NCI-H82 (cell line): Measurements from ENCODE around the gene ASS1.
"Not testable (repeated sequence)": the region's sequence is repeated elsewhere in the genome, so short reads cannot be mapped to it uniquely, and the experiment has no call there.

ENCODE experiments used
- DNase-seq: peaks from one replicate; lab custom pipeline; 2025; lab: John Stamatoyannopoulos, UW

Gene ASS1

DNA sequence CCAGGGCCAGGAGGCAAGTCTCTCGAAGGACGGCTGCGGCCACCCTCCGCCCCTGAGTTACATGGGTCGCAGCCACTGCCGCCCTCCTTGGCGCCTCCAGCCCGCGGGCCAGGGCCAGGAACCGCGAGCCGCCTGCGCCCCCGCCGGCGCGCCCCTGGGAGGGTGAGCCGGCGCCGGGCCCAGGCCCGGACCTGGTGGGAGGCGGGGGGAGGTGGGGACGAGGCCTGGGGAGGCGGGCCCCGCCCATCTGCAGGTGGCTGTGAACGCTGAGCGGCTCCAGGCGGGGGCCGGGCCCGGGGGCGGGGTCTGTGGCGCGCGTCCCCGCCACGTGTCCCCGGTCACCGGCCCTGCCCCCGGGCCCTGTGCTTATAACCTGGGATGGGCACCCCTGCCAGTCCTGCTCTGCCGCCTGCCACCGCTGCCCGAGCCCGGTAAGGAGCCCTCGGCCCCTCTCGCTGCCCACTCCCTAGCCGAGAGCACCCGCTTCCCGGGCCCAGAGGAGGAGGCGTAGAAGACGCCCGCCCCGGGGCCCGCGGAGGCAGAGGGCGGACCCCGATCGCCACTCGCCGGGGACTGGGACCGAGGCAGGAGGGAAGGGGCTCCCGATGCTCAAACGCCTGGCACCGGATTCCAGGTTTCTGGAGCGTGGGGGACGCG, at the start of gene ASS1:
Gene ASS1, plus strand, starts transcription at position 397 of the 657 bp plus-strand sequence. CDS start 7,268 bp downstream, outside the sequence.
- DNase-seq, result peak; percentile 93

- no peak for DNase-seq
These were observed 48.8 kb upstream of the ASS1 start for GRCh38 chr9:130395810-130396435.

GRCh38 chr9:130396581-130396980, 48.2 kb upstream of the ASS1 start:
- DNase-seq, result peak; percentile 15

DNA sequence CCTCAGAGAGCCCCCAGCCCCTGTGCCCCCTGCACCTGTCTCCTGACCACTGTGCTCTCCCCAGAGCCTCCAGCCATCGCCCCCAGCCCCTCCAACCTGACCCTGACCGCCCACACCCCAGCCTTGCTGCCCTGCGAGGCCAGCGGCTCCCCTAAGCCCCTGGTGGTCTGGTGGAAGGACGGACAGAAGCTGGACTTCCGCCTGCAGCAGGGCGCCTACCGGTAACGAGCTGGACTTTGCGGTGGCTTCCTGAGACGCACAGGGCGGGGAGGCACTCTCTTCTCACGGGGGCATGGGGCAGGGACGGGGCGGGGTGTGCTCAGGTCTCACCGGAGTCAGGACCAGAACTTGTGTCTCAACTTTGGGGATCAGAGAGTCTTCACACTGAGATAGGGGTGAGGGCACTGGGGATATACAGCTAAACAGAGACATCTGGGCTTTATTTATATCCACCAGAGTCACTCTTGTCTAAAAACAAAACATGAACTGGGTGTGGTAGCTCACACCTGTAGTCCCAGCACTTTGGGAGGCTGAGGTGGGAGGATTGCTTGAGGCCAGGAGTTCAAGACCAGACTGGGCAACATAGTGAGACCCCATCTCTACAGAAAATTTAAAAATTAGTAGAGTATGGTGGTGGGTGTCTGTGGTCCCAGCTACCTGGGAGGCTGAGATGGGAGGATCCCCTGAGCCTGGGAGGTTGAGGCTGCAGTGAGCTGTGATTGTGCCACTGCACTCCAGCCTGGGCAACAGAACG, 46.1 kb upstream of the ASS1 start:
- no peak for DNase-seq

- no peak for DNase-seq
These were observed 45.0 kb upstream of the ASS1 start for GRCh38 chr9:130399768-130400167.

- DNase-seq, result no peak
These were observed 43.9 kb upstream of the ASS1 start for GRCh38 chr9:130400870-130401269.

DNA sequence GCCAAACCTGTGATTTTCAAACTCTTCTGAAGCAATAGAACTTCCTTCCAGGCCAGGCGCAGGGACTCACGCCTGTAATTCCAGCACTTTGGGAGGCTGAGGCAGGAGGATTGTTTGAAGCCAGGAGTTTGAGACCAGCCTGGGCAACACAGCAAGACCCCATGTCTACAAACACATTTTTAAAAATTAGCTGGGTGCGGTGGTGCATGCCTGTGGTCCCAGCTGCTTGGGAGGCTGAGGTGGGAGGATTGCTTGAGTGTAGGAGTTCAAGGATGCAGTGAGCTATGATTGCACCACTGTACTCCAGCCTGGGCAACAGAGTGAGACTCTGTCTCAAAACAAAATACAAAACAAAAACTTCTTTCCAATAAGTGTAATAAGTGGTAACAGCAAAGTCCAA, 43.0 kb upstream of the ASS1 start:
- DNase-seq, result not testable (repeated sequence)

DNA sequence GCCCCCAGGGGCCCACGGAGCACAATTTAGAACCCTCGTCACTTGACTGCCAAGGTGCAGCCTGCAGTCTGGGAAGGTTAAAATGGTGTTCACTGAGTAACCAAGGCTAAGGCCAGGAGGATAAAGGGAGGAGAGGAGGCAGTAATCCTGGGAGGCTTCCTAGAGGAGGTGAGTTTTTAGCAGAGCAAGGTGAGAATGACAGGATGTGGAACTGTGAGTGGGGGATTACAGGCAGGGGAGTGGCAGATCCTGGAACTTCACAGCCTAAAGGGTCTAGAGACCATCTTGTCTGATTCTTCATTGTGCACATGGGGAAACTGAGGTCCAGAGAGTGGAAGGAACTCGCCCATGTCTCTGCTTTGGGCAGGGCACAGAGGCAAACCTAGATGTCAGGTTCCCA, 42.5 kb upstream of the ASS1 start:
- DNase-seq, result no peak

GRCh38 chr9:130402645-130403440, 41.9 kb upstream of the ASS1 start:
- no peak for DNase-seq

DNA sequence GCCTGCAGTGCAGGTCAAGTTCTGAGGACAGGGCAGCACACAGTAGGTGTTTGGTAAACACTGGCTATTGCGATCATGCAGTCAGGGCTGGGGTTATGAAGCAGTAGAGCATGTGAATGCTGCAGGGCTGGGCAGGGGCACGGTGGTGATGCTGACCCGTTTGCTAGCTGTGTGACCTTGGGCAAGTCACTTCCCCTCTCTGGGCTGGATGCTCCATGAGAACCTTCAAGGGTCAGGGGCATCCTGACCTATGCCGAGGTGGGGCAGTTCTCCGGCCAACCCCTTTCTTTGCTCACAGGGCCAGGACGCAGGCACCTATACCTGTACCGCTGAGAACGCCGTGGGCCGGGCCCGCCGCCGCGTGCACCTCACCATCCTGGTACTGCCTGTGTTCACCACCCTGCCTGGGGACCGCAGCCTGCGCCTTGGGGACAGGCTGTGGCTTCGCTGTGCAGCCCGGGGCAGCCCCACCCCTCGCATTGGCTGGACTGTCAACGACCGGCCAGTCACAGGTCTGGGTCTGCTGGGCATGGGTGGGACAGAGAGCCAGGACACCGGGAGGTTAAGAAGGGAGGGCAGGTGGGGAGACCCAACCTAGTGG, 39.0 kb upstream of the ASS1 start:
- no peak for DNase-seq

DNA sequence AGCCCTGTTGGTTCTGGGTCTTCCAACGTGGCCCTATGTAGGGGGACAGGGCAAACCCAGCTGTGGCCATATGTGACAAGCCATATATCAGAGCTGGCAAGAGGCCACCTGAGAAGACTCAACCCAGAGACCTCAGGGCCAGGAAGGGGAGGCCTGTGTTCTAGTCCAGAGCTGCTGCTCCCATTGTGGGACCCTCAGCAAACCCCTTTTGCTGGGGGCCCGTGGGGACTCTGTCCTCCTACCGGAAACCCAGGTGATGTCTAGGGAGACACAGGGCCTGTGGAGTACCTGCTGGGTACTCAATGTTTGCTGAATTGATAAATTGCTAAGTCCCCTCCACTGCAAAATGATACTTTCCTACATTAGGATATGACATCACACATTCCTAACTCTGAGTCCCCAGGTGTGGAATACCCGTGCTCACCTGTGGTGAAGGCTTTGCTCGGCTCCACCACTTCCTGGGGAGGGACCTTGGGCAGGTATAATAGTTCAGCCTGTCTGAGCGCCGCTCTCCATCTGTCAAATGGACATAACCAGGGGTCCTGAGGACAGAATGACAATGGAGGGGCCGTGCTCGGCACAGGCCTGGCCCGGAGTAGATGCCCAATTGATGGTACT, 38.4 kb upstream of the ASS1 start:
- DNase-seq, result no peak

DNA sequence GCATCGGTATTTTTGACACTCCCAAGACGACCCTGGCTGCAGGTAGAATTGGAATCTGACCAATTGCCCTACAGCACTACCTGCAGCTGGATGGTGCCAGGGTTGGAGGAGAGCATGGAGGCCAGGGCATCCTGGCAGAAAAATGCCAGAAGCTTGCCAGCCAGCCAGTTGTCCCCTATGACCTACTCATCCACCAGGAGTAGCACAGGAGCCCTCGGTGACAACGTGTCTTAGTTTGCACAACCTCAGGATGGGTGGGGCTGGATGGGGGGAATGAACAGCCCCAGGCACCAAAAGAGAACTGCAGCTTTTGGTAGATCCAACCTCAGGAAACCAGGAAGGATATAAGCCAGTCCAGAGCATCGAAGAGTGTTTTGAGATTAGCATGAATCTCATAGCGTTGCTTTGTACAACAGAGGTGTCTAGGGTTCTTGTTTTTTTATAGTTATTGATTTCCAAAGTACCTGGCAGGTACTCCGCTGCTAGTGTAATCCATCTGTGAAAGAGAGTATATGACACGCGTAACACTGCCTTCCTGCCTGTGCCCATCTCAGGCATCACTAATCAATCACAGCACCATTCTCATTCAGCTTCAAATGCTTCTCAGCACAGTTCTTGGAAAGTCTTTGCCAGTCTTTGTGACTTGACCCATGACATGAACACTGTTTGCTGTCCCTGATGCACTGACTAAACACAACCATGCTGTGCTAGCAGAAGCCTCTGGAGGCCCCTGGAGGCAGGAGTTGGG, 36.7 kb upstream of the ASS1 start:
- no peak for DNase-seq

- no peak for DNase-seq
These were observed 36.1 kb upstream of the ASS1 start for GRCh38 chr9:130408669-130409068.

DNA sequence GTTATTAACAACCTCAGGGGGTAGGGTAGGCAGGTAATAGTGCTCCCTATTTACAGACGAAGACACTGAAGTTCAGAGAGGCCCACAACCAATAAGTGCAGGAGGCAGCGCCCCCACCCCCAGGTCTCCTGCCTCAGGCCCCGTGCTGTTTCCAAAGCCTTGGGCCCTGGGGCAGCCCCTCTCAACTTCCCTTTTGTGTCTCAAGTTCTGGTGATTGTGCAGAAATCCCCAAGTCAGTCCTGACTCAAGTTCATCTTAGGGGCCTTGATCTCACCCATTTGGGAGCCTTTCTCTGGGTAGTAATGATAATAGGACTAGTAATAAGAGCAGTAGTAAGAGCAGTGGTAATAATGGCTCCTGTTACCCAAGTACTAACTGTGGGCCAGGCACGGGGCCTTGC, 35.5 kb upstream of the ASS1 start:
- DNase-seq, result no peak

- no peak for DNase-seq
These were observed 34.3 kb upstream of the ASS1 start for GRCh38 chr9:130410443-130410842.

- no peak for DNase-seq
These were observed 33.2 kb upstream of the ASS1 start for GRCh38 chr9:130411566-130411915.

DNA sequence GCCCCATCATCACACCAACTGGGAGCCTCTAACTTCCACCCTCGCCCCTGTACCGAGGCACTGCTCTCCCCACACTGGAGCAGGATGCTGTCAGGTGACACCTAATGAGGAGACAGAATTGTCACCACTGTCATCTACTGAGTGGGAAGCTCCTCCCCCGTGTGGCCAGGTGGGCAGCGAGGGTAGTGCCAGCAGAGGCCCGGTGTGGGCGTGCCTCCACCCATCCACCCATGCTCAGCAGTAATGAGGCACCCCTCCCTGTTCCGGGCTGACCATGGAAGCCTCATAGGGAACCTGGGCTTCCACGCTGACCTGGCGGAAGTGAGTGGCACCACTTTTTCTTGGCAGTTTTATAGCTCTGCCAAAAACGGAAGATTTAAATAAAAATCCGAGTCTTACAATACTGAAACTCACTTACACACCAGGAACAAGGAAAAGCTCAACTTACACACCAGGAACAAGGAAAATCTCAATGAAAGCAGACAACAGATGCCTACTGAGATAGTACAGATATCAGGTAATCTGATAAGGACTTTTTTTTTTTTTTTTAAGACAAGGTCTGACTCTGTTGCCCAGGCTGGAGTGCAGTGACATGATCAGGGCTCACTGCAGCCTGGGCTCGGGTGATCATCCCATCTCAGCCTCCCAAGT, 30.6 kb upstream of the ASS1 start:
- DNase-seq, result no peak

DNA sequence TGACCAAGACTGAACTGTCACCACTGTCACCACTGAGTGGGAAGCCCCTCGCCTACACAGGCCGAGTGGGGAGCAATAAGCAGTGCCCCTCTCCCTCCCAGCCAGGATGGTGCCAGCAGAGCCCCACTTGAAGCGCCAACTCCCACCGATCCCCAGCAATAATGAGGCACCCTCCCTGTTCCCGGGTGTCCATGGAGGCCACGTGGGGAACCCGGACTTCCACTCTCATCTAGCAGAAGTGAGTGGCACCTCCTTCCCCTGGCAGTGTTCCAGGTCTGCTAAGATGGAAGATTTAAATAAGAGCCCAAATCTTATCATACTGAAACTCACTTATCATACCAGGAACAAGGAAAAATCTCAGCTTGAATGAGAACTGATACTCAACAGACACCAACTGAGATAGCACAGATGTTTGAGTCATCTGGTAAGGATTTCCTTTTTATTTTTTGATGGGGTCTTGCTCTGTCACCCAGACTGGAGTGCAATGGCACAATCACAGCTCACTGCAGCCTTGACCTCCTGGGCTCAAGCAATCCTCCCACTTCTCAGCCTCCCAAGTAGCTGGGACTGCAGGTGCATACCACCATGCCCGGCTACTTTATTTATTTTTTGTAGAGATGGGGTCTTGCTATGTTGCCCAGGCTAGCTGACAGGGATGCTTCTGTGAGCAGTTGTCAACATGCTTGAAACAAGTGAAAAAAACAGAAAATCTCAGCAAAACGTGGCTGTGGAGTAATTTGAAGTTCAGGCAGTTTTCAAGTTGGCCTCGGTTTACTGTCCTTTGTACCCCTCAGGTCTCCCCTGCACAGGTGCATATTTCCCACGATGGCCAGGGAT, 29.6 kb upstream of the ASS1 start:
- no peak for DNase-seq

DNA sequence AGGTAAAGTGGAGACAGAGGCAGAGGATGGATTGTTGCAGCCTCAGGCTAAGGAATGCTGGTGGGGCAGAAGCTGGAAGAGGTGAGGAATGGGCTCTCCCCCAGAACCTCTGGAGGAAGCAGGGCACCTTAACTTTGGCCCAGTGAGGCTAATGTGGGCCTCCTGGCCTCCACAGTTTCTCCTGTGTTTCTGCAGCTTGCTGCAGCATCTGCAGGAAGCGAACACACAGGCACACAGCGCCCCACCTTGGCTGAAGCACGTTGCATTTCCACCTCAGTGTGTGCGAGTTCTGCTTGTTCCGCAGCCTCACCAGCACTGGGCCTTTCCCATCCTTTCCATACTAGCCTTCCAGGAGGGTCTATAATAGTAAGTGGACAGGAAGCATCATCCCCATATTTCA, 27.2 kb upstream of the ASS1 start:
- no peak for DNase-seq

- no peak for DNase-seq
These were observed 26.0 kb upstream of the ASS1 start for GRCh38 chr9:130418776-130419175.
